HG02981 (cell line): ENCODE results near the gene MACROD2.

Experiments used
- ATAC-seq: cut with Tn5 transposase; IDR thresholded peaks from one replicate; pipeline ENCODE4 v1.9.1; 2021; ENCODE audit warnings: mild to moderate bottlenecking, moderate library complexity; ENCODE audit not compliant: unreplicated experiment

The MACROD2 gene

DNA sequence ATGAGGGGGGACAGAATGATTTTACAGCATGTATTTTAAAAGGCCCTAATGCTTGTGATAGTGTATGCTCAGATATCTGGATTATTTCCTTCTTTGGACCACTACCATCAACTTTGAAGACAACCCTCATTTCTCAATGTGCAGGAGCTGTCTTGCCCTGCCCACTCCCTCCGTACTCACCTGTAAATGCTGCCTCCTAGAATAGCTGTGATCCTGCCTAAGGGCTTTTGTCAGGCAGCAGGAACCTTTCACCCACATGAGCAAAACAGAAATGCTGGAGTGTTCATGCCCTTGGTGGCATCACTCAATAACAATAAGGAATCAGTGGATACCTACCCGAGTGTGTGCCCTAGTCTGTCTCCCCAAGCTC lies 1065.7 kb downstream of the MACROD2 start:
- ATAC-seq: no peak

DNA sequence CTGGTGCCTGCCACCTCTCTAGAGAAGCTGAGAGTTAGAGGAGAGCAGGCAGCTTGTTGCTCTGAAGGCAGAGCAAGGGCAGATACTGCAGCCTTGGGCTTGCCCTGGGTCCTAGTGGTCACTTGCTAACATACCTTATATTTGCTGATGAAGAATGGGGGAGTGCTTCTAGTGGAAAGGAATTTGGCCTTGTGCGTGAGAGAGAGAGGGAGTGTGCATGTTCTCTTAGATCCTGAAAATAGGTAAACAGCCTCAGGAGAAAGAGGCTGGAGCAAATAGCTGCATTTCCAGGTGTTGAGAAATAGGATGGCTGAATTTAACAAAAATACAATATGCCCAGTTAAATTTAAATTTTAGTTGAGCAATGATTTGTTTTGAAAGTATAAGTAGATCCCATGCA lies 1066.6 kb downstream of the MACROD2 start:
- ATAC-seq: no peak

DNA sequence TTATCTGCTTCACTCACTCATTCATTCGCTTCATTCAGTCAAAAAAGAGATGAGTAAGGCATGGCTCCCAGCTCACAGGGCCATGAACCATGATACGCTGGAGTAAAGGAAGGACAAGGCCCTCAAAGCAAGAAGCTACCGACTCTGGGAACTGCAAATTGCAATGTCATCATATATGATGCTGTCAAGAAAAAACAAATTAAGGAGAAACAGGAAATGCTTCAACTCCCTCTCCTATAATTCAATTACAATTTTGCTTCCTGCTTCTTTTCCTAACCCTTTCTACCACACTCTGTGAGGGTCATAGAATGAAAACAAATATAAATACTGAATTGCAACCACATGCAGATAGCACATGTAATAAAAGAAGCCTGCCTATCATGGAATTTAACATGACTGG lies 1067.8 kb downstream of the MACROD2 start:
- no peak for ATAC-seq

DNA sequence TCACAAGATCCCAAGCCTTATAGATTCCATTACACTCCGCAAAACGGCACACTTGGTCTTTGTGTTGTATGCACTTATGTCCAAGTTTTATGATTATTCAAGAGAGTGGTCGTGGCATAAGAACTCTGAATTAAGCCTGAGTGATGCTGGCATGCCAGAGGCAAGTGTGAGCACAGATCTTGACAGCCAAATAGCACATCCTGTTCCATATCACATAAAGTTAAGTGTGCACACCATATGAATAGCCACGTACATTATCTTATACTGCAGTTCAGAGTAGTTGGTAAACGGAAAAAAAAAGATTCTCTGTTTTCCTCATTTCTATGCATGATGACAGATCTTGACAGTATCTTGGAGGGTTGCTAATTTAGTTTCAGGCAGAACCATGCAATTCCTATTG lies 1069.4 kb downstream of the MACROD2 start:
- no peak for ATAC-seq

DNA sequence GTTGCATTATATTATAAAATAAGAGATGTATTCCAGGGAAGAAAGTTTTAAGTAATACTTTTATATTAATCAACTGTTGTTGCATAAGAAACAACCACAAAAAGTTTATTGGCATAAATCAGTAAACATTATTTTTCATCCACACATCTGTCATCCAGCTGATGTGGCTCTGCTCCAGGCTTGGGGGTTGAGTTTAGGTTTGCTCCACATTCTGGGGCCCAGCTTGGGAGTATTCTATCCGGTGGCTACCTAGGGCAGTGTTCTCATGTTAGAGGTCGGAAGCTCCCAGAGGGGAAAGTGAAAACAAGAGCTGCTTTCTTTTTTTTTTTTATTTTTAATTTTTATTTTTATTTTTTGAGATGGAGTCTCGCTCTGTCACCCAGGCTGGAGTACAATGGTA lies 1070.5 kb downstream of the MACROD2 start:
- no peak for ATAC-seq

DNA sequence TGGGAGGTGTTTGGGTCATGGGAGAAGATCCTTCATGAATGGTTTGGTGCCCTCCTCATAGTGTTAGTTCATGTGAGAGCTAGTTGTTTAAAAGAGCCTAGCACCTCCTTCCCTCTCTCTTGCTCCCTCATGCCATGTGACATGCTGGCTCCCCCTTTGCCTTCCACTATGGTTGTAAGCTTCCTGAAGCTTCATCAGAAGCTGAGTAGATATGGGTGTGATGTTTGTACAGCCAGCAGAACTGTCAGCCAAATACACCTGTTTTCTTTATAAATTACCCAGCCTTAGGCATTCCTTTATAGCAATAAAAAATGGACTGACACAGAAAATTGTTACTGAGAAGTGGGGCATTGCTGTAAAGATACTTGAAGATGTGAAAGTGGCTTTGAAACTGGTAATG lies 1073.2 kb downstream of the MACROD2 start:
- no peak for ATAC-seq

DNA sequence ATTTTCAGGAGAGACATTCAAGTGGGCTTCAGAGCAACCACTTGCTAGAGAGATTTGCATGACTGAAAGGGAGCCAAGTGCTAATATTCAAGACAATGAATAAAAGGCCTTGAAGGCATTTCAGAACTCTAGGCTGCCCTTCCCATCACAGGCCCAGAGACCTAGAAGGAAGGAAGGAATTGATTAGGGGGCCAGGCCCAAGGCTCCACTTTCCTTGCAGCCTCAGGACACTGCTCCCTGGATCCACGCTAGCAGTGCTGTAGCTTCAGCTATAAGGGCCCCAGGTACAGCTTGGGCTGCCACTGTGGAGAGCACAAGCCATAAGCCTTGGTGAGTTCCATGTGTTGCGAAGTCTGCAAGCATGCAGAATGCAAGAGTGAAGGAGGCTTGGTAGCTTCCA lies 1074.0 kb downstream of the MACROD2 start:
- no peak for ATAC-seq

DNA sequence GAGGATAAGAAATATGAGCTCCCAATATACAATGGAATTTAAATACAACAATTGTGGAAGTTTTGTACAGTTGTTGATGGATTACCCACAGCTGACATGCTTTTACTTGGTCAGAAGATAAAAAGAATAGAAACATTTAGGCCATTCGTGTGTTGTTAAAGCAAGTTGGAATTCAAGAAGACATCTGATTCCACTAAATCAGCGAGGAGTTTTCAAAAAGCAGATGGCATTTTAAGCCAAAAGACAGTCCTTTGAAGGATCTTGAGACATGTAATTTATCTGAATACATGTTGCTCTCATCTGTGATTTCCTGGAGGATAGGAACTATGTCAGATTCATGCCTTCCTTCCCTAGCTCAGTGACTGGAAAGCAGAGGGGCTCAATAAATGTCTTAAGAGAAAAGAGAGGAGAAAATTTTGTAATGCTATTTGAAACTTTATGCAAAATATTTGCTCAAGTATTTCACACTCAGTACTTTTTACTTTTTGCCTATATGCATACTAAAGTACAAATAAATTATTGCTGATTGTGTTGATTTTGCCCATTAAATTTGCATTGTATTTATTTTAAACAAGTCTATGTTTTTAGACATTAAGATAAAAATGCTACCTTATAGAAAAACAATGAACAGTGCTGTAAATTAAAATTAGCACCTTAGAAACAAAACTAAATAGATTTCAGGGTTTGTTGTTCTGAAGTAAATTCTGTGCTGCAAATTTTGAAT lies 1075.9 kb downstream of the MACROD2 start:
- no peak for ATAC-seq

DNA sequence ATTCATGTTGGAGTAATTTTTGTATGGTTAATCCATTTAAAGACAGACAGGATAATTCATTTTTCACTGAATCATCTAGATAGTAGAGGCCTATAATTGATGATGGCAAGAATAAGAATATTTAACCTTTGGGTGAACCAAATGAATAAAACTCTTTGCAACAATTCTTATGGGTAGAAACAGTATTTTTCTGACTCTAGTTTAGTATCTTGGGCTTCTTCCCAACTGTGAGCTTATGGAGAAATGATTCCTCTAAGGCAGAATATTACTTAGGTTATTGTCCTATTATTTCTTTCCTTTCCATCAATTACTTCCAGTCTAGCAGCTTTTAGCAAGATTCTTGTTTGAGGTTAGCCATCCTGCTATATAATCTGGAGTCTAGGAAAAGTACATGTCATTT lies 1077.0 kb downstream of the MACROD2 start:
- ATAC-seq: no peak

DNA sequence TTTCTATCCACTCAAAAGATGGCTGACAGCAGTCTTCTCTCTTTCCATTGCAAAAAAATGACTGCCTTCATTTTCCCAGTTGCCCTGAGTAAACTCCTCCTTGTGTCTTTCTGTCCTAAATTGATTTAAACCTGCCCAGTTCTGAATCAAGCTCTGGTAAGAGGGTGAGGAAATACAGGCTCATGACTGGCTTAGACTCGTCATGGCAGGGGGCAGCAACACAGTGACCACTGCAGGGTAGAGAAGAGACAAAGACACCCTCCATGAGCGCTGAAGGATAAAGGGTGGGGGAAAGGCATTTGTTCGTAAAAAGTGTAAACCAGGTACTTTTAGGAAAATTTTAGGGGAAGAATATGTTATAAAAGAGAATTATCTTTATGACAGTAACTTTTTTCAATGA lies 1080.3 kb downstream of the MACROD2 start:
- no peak for ATAC-seq

DNA sequence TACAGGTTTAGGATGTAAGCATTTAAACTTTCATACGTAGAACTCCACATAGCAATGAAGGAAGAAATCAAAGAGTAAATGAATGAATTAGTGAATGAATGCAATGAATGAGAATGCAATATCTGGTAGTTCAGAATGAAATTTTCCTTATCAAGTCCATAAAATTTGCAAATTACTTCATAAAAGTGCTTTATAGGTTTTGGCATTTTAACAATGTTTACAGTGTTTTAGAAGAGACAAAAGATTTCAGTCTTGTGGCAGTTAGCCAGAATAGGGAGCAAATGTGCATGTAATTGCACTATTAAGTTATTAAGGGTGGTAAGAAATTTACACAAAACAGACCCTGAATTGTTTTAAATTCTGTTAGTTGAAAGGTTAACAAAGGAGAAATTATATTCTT lies 1081.5 kb downstream of the MACROD2 start:
- no peak for ATAC-seq

DNA sequence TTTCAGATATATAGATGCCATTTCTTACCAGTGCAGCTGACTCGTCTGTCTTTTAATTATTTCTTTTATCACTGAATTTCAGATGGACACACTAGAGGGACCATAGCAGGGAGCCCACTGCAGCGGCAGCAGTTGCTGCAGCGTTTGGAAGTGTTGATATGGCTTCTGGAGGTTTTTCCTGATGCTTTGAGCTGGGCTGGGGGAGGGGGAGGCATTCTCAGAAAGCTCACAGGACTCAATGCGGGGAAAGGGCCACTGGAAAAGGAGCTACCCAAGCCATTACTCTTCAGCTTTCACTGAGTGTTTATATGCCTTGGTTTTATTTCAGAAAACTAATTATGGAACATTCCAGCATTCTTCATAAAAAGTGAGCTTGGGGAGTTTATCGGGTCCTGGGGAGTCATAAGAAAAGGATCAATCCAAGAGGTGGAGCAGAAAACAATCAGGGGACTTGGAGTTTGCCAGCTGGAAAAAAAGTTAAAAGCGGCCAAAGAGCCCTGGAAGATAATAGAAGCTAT lies 1082.5 kb downstream of the MACROD2 start:
- ATAC-seq: no peak

DNA sequence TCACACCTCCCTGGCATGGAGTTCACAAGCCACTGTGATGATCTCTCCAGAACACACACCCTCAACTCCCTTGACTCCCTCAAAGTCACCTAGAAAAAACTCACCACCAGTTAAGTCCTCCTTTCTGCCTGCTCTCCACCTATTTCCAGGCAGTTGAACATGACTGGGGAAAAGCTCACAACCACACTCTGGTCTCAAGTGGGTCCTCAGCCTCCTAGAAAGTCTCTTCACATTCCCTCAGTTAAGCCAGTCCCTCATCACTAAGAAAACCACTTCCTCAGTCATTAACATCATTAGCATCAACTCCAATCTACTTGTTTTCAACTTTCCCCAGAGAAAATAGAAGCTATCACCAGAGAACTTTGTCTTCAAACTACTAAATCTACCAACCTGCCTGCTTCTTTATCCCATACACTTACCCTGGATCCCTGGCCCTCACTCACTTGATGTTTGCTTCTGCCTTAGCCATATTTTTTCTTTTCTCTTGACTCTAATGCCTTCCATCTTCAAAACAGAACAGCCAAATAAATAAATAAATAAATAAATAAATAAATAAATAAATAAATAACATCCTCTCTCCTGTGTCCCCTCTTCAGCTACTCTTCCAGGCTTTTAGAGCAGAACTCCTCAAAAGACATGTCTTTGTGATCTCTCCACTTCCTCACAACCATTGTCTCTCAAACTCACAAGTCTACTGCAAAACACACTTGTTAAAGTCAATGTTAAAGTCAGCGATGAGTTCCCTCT lies 1084.5 kb downstream of the MACROD2 start:
- ATAC-seq: no peak

DNA sequence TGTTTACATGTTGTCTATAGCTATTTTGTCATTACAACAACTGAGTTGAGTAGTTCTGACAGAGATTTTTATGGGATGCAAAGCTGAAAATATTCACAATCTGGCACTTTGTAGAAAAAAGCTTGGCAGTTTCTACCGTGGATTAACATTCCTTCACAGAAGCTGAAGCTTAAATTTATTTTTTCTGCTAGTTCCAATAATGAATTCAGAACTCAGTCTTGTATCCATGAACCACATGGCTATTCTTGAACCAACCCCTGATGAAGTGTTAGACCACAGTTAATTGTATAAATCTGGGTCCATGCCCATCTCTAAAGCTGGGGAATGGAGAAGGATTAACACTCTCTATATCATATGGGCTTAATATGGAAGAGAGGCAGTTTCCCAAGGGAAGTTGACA lies 1085.9 kb downstream of the MACROD2 start:
- no peak for ATAC-seq

DNA sequence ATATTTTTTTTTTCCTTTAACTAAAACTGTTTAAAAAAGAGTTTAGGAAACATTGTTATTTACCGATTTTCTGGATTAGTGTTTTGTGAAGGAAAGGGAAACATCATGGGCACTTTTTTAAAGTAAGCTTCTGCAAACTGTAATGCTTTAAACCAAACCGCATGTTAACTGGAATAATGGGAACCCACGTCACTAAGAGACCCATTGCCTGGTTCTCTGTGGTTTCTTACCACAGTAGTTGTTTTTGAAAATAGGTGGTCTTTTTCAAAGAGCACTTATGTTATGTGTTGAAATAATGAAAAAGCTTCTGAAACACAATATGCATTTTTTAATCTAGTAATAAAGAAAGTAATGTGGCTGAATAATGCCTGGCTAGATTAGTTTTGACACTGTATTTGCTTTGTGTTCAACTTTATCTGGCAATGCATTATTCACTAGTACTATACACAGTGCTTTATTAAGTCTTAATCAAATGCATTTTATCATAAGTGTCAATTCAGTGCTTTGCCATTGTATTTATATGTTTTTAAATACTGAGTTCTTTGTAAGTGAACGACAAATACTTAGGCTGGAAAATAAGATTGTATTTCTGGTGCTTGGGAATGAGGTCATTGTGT lies 1096.2 kb downstream of the MACROD2 start:
- no peak for ATAC-seq

DNA sequence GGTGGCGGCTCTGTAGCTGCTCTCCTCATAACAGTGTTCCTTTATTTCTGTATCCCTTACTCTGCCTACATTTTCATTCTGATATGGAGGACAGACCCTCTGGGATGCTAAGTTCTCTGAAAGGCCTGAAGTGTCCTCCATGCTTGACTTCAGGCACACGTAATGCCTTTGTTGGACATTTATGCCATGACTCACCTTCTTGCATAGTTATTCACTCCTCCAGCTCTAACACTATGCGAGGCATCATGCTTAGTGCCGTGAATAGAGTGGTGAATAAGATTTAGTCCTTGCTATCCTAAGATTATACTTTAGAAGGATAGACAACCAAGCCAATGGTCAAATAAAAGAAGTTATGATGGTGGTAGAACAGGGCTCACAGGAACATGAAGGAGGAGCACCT lies 1103.0 kb downstream of the MACROD2 start:
- no peak for ATAC-seq

DNA sequence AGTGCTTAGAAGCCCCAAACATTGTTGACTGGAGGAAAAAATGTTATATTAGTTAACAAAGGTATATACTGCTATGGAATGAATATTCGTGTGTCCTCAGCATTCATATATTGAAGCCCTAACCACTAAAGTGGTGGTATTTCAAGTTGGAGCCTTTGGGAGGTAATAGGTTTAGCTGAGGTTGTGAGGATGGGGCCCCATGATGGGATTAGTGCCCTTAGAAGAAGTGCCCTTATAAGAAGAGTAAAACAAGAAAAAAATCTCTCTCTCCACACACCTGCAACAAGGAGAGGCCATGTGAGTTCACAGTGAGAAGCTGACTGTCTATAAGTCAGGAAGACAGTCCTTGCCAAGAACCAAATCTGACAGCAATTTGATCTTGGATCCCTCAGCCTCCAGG lies 1103.8 kb downstream of the MACROD2 start:
- ATAC-seq: no peak

DNA sequence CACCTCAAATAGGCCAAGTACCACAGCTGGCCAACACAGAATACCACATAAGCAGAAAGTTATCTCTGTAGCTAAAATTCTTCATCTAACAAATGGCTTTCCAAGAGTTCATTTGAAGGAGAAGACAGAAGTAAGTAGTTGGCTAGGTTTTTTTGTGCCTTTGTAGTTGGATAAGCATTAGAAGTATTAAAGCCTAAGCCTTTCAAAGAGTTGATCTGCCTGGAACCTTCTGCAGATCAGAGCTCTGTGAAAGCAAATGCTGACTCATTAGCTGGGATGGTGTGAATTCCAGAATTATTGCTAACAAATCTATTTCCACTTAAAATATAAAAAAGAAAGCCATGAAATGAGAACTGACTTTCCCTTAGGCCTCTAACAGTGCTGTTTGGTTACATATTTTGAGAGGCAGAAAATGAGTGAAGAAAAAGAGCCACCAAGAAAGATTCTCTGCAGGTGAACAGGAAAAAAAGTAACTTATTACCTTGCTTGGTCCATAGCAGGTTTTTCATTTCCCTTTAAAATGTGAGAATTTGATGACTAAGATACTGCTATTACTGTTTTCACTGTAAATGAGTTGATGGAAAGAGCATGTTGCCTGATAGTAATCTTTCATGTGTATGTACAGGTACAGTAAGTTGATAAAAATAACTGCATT lies 1105.3 kb downstream of the MACROD2 start:
- ATAC-seq: peak; percentile 73

DNA sequence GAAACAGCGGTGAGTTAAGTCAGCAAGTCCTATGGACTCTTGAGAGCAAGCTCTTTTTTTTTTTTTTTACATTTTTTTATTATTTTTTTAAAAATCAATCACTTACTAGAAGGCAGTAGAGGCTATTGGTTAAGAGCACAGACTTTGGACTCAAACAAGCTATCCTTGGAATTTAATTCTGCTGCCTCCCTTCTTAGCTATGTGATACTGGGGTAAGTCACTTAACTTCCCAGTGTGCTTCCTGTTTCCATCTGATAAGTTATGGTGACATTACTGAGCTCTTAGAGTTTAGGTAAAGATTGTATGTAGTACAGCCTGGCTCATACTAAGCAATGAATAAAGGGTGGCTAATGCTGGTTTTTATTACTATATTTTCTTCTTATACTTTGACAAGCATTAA lies 1112.6 kb downstream of the MACROD2 start:
- no peak for ATAC-seq

DNA sequence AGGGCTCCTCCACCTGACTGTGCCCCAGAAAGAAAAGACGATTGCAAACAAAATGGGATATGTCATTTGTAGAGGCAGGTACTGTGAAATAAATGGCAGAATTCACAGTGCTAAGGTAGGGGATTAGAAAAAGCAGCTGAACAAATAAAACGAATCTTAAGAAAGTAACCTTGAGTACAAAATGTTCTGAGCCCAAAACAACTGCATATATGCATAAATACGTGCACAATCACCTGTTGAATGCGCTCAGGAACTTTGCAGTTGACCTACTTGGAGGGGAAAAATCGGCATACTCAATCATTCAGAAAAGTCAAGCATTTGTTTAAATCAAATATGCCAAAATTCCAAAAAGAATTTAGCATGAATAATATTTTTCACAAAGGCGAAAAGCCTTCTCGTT lies 1114.2 kb downstream of the MACROD2 start:
- no peak for ATAC-seq

DNA sequence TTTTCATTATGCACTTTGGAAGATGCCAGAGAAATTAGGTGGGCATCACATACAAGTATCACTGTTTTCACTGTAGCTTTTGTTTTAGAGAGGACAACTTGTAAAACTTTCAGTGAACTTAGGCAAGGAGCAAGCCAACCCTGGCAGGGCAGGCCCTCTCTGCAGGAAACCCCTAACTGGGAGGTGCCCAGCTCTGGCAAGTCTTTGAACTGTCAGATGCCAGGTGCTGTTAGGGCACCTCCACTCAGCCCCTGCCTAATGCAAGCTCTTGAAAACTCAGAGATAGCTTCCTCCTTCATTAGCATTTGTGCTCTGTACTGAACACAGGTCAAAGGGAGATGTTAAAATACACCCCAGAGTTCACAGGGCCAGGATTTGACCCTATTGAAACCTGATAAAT lies 1116.3 kb downstream of the MACROD2 start:
- no peak for ATAC-seq
